ENCODE data around the gene CPNE4.

Gene CPNE4

GRCh38 chr3:131796558-131797198, 238.1 kb downstream of the CPNE4 start:
- DNase-seq (ENCODE audit: low spot score): peak; percentile 39

DNA sequence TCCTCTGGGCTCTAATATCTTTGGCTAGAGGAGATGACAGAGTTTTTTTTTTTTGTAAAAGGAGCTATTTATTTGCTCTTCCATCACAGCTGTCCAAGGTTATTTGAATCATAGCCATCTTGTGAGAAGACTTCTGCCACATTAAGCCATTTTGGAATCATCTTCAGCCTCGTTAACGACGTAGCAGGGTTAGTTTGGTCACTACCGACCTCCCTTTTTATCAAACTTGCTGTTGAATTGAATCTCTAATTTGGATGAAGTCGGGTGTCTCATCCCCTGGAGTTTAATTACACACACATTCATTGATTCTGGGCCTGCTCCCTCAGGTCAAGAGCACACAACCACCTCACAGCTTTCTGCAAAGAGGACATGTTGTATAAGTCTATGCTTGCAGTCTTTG, 238.7 kb downstream of the CPNE4 start:
- DNase-seq (ENCODE audit: low spot score): no peak

DNA sequence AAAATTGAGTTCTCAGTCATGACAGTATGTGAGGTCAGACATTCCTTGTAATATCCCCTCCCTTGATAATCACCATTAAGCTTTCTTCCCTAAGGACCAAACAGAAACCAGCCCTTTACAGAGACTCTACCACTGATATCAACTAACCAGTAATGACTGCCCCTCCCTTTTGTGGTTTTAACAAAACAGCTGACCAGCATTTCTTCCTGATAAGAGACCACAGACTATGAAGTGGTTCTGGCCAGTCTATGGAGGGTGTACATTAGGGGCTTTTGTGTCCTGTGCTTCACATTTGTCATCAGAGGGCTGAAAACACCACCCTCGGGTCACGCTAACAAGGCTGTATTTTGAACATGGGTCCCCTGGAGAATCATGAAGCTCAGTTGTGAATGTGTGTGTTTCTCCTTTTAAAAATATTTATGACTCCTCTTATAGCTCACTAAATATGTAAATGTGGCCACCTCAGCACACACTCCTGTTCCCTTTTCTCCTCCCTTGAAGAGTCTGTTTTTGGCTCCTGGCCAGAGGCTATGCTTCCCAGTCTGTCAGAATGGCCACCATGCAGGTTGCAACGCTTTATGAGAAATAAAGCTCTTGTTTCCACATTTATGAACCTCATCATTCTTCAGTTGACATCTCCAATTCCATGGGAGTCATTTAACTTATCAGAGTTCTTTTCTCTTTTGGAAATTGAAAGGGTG, 239.3 kb downstream of the CPNE4 start:
- DNase-seq (ENCODE audit: low spot score): no peak

- DNase-seq (ENCODE audit: low spot score): peak; percentile 66
Observed at GRCh38 chr3:131794766-131795388, 239.9 kb downstream of the CPNE4 start.

DNA sequence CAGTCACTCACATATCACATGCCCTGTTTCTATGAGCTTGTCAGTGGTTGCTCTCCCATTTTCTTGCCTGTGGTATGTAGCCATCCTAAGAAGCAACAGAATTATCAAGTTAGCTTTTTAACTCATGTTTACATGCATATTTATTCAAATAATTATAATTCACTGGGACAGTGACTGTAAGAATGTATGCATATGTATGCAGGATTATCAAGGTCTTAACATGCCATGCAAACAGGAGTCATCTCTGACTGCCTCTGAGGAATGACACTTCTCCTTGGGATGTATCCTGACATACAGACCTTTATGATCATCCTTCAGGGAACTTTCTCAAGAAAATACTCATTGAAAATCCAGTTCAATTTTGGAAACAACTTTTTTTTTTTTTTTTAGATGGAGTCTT, 240.9 kb downstream of the CPNE4 start:
- no peak for DNase-seq (ENCODE audit: low spot score)

- no peak for DNase-seq (ENCODE audit: low spot score)
Observed at GRCh38 chr3:131789188-131789587, 245.6 kb downstream of the CPNE4 start.

GRCh38 chr3:131786386-131786785, 248.4 kb downstream of the CPNE4 start:
- no peak for DNase-seq (ENCODE audit: low spot score)

DNA sequence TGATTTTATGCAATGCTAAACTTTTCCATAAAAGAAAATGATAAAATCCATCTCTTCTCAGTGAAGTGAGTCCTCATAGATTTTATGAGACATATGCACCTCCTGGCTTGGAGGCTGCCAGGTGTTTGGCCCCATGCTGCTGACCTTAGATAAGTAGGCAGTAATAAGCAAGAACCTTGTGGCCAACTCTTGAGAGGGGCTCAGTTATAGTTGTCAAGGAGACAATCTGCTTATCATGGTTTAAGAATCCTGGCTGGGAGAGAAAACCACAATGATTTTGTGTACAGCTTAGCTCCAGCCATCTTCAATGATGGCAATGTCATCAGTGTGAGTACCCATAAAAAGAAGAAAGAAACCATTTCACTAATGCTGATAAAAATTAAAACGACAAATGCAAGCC, 252.1 kb downstream of the CPNE4 start:
- DNase-seq (ENCODE audit: low spot score): no peak

- DNase-seq (ENCODE audit: low spot score): no peak
Observed at GRCh38 chr3:131778526-131778925, 256.3 kb downstream of the CPNE4 start.

GRCh38 chr3:131775650-131776049, 259.2 kb downstream of the CPNE4 start:
- no peak for DNase-seq (ENCODE audit: low spot score)

DNA sequence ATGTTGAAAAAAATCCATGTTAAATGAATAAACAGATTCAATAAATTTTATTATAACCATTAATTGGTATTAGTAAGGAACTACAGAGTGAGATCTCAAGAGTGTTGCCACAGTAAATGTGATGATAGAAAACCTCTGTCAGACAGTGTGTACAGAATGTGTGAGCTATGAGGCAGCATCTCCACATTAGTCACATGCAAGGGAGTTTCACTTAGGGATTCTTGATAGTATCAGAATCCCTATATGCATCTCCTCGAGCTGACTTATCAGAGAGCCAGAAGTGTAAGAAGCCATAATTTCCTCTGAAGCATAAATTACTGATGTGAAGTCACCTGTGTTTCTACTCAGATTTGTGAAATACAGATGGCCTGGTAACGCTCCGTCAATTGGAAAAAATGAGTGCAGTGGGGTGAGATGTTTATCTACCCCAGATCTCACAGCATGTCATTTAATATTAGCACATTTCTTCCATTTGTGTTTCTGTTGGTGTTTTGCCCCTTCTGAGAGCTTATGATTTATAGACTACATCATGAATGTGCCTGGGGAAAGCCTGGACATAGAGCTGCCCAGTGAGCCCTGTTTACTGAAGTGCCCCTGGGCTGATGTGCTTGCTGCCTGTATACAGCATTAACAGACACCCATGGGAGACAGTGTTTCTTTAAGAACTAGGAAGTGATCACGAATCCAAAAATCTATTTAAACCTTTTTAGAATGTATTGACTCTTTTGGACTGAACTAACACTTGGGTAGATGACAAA, 262.4 kb downstream of the CPNE4 start:
- DNase-seq (ENCODE audit: low spot score): no peak

- no peak for DNase-seq (ENCODE audit: low spot score)
Observed at GRCh38 chr3:131762981-131763564, 271.7 kb downstream of the CPNE4 start.

DNA sequence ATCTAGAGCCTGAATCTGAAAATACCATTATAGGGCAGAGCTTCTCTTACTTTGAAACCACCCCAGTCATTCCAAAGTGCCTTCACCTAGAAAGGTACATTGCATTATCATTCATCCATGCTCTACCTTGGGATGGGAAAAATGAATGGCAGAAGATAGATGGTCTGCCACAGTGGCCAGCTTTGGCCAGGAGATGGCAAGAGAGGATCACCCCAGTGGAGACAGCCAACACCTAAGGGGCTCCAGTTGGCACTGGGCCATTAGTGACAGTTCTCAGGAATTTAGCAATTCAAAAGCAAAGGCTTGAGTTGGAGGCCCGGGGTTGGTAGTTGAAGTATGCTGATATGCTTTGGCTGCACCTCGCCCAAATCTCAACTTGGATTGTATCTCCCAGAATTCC, 278.4 kb downstream of the CPNE4 start:
- DNase-seq (ENCODE audit: low spot score): no peak

- DNase-seq (ENCODE audit: low spot score): no peak
Observed at GRCh38 chr3:131755380-131755779, 279.4 kb downstream of the CPNE4 start.

DNA sequence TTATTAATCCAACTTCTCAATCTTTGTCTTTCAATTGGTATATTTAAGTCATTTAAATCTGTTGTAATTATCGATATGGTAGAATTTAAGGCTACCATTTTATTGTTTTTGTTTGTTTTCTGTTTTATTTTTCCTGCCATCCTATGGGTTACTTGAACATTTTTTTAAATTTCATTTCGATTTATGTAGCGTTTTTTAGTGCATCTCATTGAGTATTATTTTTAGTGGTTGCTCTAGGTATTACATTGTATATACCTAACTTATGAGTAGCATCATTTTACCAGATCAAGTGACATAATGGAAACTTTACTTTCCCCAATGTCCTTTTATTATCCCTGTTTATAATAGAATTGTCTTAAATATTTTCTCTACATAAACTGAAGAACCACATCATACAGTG, 284.6 kb downstream of the CPNE4 start:
- DNase-seq (ENCODE audit: low spot score): no peak

GRCh38 chr3:131749826-131750225, 285.0 kb downstream of the CPNE4 start:
- DNase-seq (ENCODE audit: low spot score): no peak

GRCh38 chr3:131747466-131747865, 287.3 kb downstream of the CPNE4 start:
- DNase-seq (ENCODE audit: low spot score): no peak

GRCh38 chr3:131744765-131745164, 290.0 kb downstream of the CPNE4 start:
- DNase-seq (ENCODE audit: low spot score): no peak

DNA sequence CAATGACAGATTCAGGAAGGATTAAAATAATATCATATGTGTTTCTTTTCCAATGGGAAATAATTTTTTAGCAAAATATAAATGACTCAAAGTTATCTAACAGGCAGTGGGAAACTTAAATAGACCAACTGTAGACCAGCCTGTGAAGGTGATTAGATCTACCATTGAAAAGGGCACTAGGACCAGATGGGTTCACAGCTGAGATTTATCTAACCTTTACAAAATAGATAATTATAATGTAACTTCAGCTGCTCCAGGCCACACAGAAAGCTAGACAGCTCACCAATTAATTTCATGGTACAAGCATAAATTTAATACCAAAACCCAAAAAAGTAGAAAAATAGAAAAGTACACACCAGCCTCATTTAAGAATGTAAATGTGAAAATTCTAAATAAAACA, 291.7 kb downstream of the CPNE4 start:
- no peak for DNase-seq (ENCODE audit: low spot score)

DNA sequence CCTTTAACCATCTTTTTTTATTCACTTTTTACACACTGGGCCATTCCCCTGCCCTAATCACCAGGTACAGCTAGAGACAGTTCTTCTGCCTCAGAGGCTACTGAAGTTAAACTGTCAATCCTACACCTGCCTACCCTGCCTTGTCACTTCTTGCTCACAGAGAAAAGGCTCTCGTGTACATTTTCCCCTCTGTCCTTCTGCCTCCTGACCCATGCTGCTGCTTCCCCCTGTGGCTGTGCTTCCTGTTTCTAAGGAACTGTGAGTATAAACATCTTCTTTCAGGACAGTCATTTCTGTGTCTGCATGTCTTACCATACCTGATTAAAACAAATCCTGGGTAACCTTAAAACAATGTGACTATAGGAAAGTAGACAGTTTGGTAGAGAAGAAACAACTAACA, 295.6 kb downstream of the CPNE4 start:
- no peak for DNase-seq (ENCODE audit: low spot score)

GRCh38 chr3:131738095-131738494, 296.7 kb downstream of the CPNE4 start:
- no peak for DNase-seq (ENCODE audit: low spot score)

GRCh38 chr3:131735544-131735943, 299.3 kb downstream of the CPNE4 start:
- no peak for DNase-seq (ENCODE audit: low spot score)

Measured in iPS-NIHi11 (cell line).